Large intestine (tissue), 3 donors: Measurements from ENCODE around the gene DRGX. TPM values are rescaled to one million over a fixed set of nuclear protein-coding genes. Genes with fewer than 3 reads are reported as not detected.

Experiments used
- DNase-seq, 2 donors: peaks; one replicate each; pipeline versions ENCODE4 v3.0.0 to v3.0.0-alpha.2; 2013
- H3K27ac ChIP-seq: one replicate; pipeline ENCODE4 v1.5.1; 2013; ENCODE audit warnings: low read length
- H3K27me3 ChIP-seq: 2 replicates; pipeline ENCODE4 v1.6.1; 2013; ENCODE audit warnings: low read length; ENCODE audit not compliant: control insufficient read depth, insufficient read depth
- H3K36me3 ChIP-seq: 2 replicates; pipeline ENCODE4 v1.6.1; 2013; ENCODE audit warnings: low read length; ENCODE audit not compliant: control insufficient read depth, insufficient read depth
- H3K4me1 ChIP-seq: one replicate; pipeline ENCODE4 v1.6.1; 2013; ENCODE audit warnings: low read length; ENCODE audit not compliant: control insufficient read depth, insufficient read depth
- H3K4me3 ChIP-seq: one replicate; pipeline ENCODE4 v1.5.1; 2013; ENCODE audit warnings: low read length
- H3K9me3 ChIP-seq: one replicate; pipeline ENCODE4 v1.6.1; 2013; ENCODE audit warnings: mild to moderate bottlenecking, low read depth, low read length, moderate library complexity; ENCODE audit not compliant: control insufficient read depth
- WGBS: methylation state at CpG from one replicate; pipeline ENCODE4 v1.1.5; 2013; ENCODE audit warnings: low lambda C conversion rate; ENCODE audit not compliant: insufficient coverage; 5-methylcytosine and 5-hydroxymethylcytosine counted together
- polyA plus RNA-seq: library from polyadenylated mRNA; unstranded; fragments of 120-200 nt; gene quantifications from one replicate; pipeline ENCODE4 v1.2.1, GENCODE V29; 2013

Gene DRGX
- polyA plus RNA-seq, 1 donor = 0.78 TPM

- no peak for DNase-seq
- Histone ChIP-seq H3K4me1 (no peaks in the 10 kb centered on the region), H3K9me3 (no peaks in the 10 kb centered on the region), H3K4me3 (no peak overlapping the region), H3K36me3 (no peaks in the 10 kb centered on the region), H3K27ac (no peak overlapping the region), H3K27me3 (peaks cover 5% of the 10 kb centered on the region)
- WGBS = 92% methylated on average over 2 of the region's 14 CpGs
Observed at GRCh38 chr10:49369216-49370162, 26.4 kb downstream of the DRGX start.

GRCh38 chr10:49368256-49368655 lies 27.6 kb downstream of the DRGX start:
- DNase-seq = no peak
- Histone ChIP-seq H3K36me3 (no peaks in the 10 kb centered on the region), H3K9me3 (no peaks in the 10 kb centered on the region), H3K4me3 (no peak overlapping the region), H3K4me1 (no peaks in the 10 kb centered on the region), H3K27ac (no peak overlapping the region), H3K27me3 (peaks cover 3% of the 10 kb centered on the region)
- WGBS = no CpG with 5 or more reads among the region's 4 CpGs

- Histone ChIP-seq H3K36me3 (no peaks in the 10 kb centered on the region), H3K4me3 (no peak overlapping the region), H3K4me1 (no peaks in the 10 kb centered on the region), H3K9me3 (no peaks in the 10 kb centered on the region), H3K27ac (no peak overlapping the region), H3K27me3 (peaks cover 3% of the 10 kb centered on the region)
- no CpG with 5 or more reads among the region's 5 CpGs for WGBS
- DNase-seq = no peak
Observed at GRCh38 chr10:49367600-49367999, 28.3 kb downstream of the DRGX start.

- no peak overlapping the region for H3K27ac ChIP-seq
- H3K36me3 ChIP-seq = no peaks in the 10 kb centered on the region
- no peaks in the 10 kb centered on the region for H3K27me3 ChIP-seq
- no peak overlapping the region for H3K4me3 ChIP-seq
- H3K9me3 ChIP-seq = no peaks in the 10 kb centered on the region
- DNase-seq = no peak
- WGBS = no CpG with 5 or more reads among the region's 4 CpGs
- no peaks in the 10 kb centered on the region for H3K4me1 ChIP-seq
Observed at GRCh38 chr10:49366460-49366859, 29.4 kb downstream of the DRGX start.

GRCh38 chr10:49365675-49366415 lies 30.0 kb downstream of the DRGX start:
- DNase-seq = no peak

GRCh38 chr10:49365275-49365674 lies 30.6 kb downstream of the DRGX start:
- Histone ChIP-seq H3K36me3 (no peaks in the 10 kb centered on the region), H3K9me3 (no peaks in the 10 kb centered on the region), H3K27ac (no peak overlapping the region), H3K4me1 (no peaks in the 10 kb centered on the region), H3K4me3 (no peak overlapping the region), H3K27me3 (no peaks in the 10 kb centered on the region)
- no CpG with 5 or more reads among the region's 3 CpGs for WGBS
- no peak for DNase-seq

More at GRCh38 chr10:49365675-49366415, 30.0 kb downstream of the DRGX start:
- Histone ChIP-seq H3K36me3 (no peaks in the 10 kb centered on the region), H3K27me3 (no peaks in the 10 kb centered on the region), H3K27ac (no peak overlapping the region), H3K4me3 (no peak overlapping the region), H3K4me1 (no peaks in the 10 kb centered on the region), H3K9me3 (no peaks in the 10 kb centered on the region)
- WGBS = no CpG with 5 or more reads among the region's 23 CpGs

- no peak for DNase-seq
- no CpG with 5 or more reads among the region's 8 CpGs for WGBS
- H3K27me3 ChIP-seq = no peaks in the 10 kb centered on the region
- H3K36me3 ChIP-seq = no peaks in the 10 kb centered on the region
- H3K4me3 ChIP-seq = no peak overlapping the region
- no peak overlapping the region for H3K27ac ChIP-seq
- no peaks in the 10 kb centered on the region for H3K4me1 ChIP-seq
- no peaks in the 10 kb centered on the region for H3K9me3 ChIP-seq
Observed at GRCh38 chr10:49364747-49365146, 31.1 kb downstream of the DRGX start.

- Histone ChIP-seq H3K4me3 (no peak overlapping the region), H3K4me1 (no peaks in the 10 kb centered on the region), H3K9me3 (no peaks in the 10 kb centered on the region), H3K36me3 (no peaks in the 10 kb centered on the region), H3K27ac (no peak overlapping the region), H3K27me3 (no peaks in the 10 kb centered on the region)
- DNase-seq = no peak
- no CpG with 5 or more reads among the region's 5 CpGs for WGBS
Observed at GRCh38 chr10:49364051-49364450, 31.8 kb downstream of the DRGX start.

- no CpG with 5 or more reads among the region's 8 CpGs for WGBS
- Histone ChIP-seq H3K4me3 (no peak overlapping the region), H3K9me3 (no peaks in the 10 kb centered on the region)
Observed at GRCh38 chr10:49363309-49364031, 32.4 kb downstream of the DRGX start.

GRCh38 chr10:49362596-49363260 lies 33.2 kb downstream of the DRGX start:
- no peaks in the 10 kb centered on the region for H3K9me3 ChIP-seq
- no peak overlapping the region for H3K27ac ChIP-seq
- no peaks in the 10 kb centered on the region for H3K27me3 ChIP-seq
- WGBS = no CpG with 5 or more reads among the region's 10 CpGs
- H3K36me3 ChIP-seq = no peaks in the 10 kb centered on the region
- no peak overlapping the region for H3K4me3 ChIP-seq
- H3K4me1 ChIP-seq = no peaks in the 10 kb centered on the region
- DNase-seq = peak in 1 of 2 donors; percentile 22

More at GRCh38 chr10:49363309-49364031, 32.4 kb downstream of the DRGX start:
- H3K36me3 ChIP-seq = no peaks in the 10 kb centered on the region
- DNase-seq = no peak
- H3K27ac ChIP-seq = no peak overlapping the region
- no peaks in the 10 kb centered on the region for H3K27me3 ChIP-seq
- no peaks in the 10 kb centered on the region for H3K4me1 ChIP-seq
